ENCODE measurements around the gene XPO6.

DNA sequence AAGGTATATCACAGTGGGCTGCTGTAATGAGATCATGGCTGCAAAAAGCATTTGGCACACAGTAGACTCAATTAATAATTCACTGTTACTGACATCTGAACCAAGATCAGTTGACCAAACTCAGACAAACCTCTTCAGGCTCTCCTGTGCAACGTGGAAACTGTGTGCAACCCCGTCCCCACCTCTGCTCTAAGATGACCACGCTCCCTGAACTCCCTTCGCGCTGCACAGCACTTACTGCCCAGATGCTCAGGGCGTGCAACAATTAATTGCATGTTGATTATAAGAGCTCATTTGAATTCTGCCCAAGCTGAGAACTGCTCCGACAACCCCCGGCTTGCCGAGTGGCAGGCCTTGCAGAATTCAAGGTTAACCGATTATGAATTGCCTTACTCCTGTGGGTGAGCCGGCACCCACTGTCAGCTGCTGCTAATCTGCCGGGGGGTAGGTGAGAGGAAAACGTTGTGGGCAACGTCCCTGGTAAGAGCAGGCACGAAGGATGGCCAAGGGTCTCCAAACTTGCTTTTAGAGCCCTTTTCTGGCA, 147.0 kb downstream of the XPO6 start:
- TF ChIP-seq, protein P1, sequence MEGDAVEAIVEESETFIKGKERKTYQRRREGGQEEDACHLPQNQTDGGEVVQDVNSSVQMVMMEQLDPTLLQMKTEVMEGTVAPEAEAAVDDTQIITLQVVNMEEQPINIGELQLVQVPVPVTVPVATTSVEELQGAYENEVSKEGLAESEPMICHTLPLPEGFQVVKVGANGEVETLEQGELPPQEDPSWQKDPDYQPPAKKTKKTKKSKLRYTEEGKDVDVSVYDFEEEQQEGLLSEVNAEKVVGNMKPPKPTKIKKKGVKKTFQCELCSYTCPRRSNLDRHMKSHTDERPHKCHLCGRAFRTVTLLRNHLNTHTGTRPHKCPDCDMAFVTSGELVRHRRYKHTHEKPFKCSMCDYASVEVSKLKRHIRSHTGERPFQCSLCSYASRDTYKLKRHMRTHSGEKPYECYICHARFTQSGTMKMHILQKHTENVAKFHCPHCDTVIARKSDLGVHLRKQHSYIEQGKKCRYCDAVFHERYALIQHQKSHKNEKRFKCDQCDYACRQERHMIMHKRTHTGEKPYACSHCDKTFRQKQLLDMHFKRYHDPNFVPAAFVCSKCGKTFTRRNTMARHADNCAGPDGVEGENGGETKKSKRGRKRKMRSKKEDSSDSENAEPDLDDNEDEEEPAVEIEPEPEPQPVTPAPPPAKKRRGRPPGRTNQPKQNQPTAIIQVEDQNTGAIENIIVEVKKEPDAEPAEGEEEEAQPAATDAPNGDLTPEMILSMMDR (IDR thresholded peaks at IDR 0.05; ENCODE audit: poor library complexity, severe bottlenecking): no peak
- TF ChIP-seq EZH2 (IDR thresholded peaks at IDR 0.05; ENCODE audit: borderline replicate concordance, insufficient read depth, low read length, poor library complexity, severe bottlenecking): no peak
- TF ChIP-seq, protein P2, sequence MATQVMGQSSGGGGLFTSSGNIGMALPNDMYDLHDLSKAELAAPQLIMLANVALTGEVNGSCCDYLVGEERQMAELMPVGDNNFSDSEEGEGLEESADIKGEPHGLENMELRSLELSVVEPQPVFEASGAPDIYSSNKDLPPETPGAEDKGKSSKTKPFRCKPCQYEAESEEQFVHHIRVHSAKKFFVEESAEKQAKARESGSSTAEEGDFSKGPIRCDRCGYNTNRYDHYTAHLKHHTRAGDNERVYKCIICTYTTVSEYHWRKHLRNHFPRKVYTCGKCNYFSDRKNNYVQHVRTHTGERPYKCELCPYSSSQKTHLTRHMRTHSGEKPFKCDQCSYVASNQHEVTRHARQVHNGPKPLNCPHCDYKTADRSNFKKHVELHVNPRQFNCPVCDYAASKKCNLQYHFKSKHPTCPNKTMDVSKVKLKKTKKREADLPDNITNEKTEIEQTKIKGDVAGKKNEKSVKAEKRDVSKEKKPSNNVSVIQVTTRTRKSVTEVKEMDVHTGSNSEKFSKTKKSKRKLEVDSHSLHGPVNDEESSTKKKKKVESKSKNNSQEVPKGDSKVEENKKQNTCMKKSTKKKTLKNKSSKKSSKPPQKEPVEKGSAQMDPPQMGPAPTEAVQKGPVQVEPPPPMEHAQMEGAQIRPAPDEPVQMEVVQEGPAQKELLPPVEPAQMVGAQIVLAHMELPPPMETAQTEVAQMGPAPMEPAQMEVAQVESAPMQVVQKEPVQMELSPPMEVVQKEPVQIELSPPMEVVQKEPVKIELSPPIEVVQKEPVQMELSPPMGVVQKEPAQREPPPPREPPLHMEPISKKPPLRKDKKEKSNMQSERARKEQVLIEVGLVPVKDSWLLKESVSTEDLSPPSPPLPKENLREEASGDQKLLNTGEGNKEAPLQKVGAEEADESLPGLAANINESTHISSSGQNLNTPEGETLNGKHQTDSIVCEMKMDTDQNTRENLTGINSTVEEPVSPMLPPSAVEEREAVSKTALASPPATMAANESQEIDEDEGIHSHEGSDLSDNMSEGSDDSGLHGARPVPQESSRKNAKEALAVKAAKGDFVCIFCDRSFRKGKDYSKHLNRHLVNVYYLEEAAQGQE (IDR thresholded peaks at IDR 0.05; ENCODE audit: borderline replicate concordance): no peak
- TF ChIP-seq MXI1 (conservative IDR thresholded peaks at IDR 0.05; ENCODE audit: poor library complexity, severe bottlenecking): no peak
